SK-MEL-5 (cell line): ENCODE data around the gene LMX1A. TPM values are rescaled to one million over a fixed set of nuclear protein-coding genes. Genes with fewer than 3 reads are reported as not detected.
A peak's percentile ranks its signal among the peaks of the same experiment; 100 is the strongest.

ENCODE experiments used
- DNase-seq: peaks from one replicate; pipeline ENCODE4 v3.0.0-alpha.2; 2016; ENCODE audit warnings: low read depth, low spot score
- in situ Hi-C: cut with HindIII; loops from 2 replicates; pipeline ENCODE4 v1.10.0; 2016; ENCODE audit warnings: low sequenced_read_pairs, high pct_unique_total_duplicates, low pct_unique_long_range_greater_than_20kb
- total RNA-seq: library from RNA; depleted of rRNA; stranded (reverse); fragments of >200 nt; shearing (Covaris generic); gene quantifications from 2 replicates; pipeline ENCODE4 v1.2.3, GENCODE V29; 2014

LMX1A gene
- total RNA-seq, 1 experiment from 2014 or later, result not detected

DNA sequence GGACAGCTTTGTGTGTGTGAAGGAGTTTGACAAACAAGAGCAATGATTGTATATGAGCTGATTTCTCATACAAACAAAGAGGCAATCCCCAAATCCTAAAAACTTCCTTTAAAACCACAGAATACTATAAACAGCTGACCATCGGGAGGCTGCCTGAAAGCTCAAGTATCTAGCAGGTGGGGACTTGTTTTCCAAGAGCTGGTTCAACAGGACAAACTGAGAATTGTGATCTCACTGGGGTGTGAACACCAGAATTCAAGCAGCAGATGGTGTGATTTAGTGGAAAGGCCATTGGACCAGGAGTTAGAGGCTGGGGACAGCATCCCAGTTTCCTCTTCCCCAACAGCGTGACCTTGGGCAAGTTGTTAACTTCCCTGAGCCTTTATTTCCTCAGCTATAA lies 13.9 kb downstream of the LMX1A start:
- no peak for DNase-seq
- in situ Hi-C loops, result no loop called here

DNA sequence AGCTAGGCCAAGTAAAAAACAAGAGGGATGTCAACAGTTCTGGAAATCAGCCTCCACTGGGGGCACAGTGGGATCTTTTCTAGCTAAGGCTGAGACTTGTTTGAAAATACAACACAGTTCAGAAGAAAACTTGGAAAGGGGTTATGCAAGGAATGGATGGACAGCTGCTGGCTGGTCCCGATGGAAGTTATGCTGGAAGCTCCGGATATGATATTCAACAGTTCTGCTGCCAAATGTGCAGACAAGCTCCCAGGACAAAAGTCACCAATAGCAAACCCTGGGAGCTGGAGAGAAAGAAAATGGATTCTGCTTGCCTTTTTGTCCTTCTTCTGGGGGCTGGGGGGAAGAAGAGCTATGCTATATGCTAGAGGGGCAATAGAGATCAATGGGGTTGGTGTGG lies 14.3 kb downstream of the LMX1A start:
- no peak for DNase-seq
- in situ Hi-C loops, result no loop called here

DNA sequence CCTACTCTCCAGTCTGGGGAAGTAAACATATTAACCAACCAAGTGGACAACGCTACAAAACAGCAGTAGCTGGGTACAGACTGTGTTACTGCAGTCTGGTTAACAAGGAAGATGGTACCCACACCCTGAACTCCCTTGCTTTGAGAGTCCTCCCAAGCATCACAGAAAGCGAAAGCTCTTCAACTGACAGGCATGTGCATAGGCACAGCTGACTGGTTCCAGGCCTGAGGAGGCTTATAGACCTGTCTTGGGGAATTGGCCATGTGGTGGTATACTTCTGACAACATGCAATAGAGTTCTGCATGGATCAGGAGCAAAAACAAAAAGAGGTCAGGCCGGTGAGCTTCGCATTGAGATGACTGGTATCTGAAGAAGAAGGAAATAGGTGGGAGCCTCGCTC lies 17.4 kb downstream of the LMX1A start:
- in situ Hi-C loops, result no loop called here
- no peak for DNase-seq

DNA sequence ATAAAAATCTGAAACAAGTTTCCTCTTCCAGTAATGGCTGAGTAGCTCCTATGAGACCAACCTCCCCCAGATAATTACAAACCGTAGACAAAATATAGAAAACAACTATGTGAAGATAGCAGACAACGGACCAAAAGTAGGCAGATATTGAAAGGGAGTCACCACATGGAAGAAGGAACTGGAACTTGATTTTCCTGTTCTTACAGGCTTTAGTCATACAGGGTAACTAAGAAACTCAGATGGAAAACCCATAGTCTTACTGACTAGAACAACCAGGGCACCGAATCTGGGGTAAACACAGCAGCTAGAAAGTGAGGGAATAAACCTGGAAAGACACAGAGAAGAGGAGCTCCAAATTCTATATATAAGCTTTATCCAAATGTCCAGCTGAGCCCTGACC lies 26.0 kb downstream of the LMX1A start:
- DNase-seq, result no peak
- in situ Hi-C loops, result no loop called here

DNA sequence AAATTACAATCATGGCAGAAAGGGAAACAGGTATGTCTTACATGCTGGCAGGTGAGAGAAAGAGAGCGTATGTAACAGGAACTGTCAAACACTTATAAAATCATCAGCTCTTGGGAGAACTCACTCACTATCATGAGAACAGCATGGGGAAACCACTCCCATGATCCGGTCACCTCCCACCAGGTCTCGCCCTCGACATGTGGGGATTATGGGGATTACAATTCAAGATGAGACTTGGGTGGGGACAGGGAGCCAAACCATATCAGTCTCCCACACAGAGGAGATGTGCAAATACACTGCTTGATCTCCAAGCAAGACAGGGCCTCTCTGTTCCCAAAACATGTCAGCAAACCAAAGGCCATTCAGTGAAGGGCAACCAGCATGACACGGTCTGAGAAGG lies 27.4 kb downstream of the LMX1A start:
- in situ Hi-C loops, result no loop called here
- peak; percentile 30 for DNase-seq

DNA sequence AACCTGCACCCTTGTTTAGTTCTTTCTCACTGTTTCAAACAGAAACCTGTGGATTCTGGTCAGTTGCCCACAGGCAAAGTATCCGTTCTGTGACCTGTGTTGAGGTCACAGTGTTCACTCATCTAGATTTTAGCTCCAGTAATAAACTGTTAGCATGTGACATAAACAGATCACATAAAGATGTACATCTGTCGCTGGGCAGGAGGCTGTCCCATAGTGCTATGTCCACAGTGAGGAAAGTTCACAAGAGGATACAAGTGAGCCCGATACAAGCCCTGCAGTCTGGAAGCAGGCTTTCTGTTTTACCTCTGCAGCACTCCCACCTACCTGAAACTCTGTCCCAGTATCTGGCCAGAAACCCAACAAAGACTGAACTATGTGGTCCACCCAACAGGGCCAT lies 28.4 kb downstream of the LMX1A start:
- in situ Hi-C loops, result no loop called here
- DNase-seq, result no peak

DNA sequence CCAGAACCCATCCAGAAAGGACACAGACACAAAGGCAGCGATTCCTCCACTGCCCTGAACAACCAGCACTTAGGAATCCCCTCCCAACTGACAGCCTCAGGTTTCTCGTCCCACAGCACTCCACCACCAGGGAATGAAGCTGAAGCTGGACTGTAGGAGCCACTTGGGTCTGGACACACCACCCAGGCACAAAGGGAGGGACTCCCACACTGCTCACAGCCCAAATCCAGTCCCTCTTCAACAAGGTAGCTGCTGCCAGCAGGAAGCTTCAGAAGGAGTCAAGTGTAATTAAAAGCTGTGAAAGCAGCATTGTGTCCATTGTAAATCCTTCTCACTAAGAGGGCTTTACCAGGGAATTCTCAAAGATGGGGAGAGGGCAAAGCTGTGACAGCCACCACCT lies 29.0 kb downstream of the LMX1A start:
- in situ Hi-C loops, result no loop called here
- no peak for DNase-seq

DNA sequence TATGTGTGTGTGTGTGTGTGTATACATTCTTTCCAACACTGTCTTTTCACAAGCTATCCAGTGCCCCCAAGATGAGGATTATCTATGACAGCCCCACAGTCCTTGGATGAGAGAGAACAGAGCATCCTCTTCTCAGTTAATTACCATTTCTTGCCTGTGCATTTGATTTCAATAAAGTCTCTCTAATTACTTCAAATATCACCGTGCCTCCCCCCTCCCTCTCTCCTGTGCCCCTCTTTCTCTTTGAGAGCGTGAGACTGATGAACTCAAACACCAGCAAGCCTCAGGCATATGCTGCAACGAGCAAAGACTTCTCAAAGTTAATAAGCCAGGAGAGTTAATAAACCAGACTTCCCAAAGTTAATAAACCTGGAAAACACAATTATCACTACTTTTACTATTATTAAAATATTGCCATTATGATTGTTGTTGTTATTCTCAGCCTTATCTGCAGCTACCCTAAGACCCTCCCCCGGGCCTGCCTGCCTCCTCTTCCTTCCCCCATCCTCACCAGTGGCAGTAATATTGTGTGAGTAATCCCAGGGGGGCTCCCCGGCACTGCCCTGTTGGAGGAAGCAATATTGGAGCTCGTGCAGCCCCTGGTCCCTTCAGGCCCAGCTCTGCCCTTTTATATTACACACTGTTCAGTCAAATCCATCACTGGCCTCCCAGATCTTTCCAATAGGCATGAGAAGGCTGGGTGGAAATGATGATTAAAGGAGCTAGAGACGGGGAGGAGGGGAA lies 30.9 kb downstream of the LMX1A start:
- DNase-seq, result no peak
- in situ Hi-C loops, result no loop called here

DNA sequence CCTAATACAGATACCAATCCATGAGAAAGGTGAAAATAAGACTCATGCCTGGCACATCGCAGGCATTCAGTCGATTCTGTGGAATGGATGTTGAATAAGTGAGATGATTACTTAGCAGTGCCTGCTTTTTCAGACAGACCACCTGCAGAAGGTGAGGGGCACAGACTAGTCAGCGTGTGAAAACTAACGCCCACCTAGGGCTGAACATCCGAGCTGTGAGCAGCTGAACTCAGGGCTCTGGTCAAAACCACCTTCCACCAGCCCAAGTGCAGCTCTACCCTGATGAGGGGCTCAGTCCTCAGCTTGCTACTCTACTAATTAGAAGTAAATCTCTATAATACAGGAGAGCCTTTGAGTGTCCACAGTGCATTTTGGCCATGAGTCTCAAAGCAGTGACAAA lies 32.5 kb downstream of the LMX1A start:
- in situ Hi-C loops, result no loop called here
- DNase-seq, result no peak

DNA sequence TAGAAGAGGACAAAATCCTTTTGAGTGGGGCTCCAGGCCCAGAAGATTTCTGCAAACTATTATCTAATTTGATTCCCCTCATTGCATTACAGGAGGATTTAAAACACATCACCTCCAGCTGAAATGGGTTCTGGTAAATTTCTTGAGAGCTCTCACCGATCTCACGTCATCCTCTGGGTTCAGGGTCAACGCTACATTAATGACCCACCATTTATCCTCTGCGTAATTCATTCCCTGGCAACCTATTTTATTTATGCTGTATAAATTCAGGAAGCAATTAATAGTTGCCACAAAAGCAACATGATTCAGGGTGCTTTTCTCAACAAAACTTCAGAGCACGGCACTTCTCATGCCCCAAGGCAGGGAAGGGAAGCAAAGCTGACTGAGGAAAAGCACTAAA lies 38.9 kb downstream of the LMX1A start:
- no peak for DNase-seq
- in situ Hi-C loops, result no loop called here

DNA sequence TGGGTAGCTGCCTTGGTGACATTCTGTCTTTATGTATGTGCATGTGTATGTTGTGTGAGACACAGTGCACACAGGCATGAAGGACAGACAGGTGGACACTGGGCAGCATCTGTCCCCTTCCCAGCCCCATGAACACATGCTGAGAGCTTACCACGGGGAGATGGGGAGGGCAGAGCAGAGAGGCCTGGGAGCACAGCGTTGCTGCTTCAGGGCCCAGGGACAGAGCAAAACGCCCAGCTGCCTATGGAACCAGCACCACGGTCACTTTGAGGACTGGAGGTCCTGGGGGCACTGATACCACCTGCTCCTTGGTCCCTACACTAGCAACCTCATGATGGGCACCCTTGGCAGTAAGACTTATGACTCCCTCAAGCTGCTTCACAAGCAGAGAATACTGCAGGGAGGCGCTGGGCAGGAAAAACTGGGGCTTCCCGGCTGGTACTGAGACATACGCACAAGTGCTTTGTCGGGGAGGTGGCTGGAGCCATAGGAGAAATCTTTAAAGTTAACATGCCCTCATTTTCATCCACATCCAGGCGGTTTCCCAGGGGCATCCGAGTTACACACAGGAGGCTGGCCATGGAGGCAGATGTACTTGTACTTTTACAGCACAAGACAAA lies 40.3 kb downstream of the LMX1A start:
- DNase-seq, result no peak
- in situ Hi-C loops, result no loop called here

DNA sequence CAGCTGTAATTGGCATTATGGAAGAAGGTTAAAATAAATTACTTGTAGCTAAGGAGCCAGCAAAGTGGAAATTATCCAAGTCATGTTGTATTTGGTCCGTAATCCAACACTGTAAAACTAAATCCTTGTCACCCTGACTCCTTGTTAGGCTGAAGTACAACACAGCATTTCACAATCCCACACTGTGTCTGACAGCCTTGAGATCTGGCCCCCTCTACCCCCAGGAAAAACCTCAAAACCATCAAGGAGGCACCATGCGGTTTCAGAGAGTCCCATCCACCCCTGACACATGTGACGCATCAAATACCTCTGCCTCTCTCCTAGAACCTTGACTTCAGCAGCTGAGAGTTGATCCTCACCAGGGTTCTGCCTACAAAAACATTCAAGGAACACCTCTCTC lies 41.0 kb downstream of the LMX1A start:
- no peak for DNase-seq
- in situ Hi-C loops, result no loop called here

DNA sequence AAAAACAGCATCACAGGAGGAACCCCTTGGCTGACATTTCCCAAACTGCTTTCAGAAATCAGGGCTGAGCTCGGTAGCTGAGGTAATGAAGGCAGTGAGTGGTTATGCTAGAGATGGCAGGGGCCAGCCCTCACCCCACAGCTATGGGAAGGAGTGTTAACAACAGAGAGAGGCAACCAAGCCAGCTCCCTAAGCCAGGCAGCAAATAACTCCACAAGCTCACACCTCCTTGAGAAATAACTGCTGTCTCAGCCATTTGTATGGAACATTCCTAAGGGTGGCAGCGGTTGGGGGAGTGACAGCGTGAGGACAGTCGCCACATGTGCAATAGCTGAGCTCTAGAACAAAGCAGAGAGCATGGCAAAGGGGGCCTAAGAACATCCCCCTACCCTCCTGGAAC lies 42.6 kb downstream of the LMX1A start:
- no peak for DNase-seq
- in situ Hi-C loops, result no loop called here

DNA sequence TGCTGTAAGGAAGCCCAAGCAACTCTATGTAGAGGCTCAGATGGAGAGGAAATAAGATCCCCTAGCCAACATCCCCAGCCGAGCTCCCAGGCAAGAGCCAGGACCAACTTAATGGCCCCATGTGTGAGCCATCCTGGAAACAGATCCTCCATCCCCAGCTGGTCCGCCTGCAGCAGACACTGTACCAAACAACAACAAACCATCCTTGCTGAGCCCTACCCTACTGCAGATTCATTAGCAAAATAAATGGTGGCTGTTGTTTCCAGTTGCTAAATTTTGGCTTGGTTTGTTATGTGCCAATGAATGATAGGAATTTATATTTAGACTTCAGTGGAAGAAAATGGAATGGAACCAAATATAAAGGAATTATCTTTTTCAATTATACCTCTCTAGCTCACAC lies 43.9 kb downstream of the LMX1A start:
- in situ Hi-C loops, result no loop called here
- DNase-seq, result no peak

DNA sequence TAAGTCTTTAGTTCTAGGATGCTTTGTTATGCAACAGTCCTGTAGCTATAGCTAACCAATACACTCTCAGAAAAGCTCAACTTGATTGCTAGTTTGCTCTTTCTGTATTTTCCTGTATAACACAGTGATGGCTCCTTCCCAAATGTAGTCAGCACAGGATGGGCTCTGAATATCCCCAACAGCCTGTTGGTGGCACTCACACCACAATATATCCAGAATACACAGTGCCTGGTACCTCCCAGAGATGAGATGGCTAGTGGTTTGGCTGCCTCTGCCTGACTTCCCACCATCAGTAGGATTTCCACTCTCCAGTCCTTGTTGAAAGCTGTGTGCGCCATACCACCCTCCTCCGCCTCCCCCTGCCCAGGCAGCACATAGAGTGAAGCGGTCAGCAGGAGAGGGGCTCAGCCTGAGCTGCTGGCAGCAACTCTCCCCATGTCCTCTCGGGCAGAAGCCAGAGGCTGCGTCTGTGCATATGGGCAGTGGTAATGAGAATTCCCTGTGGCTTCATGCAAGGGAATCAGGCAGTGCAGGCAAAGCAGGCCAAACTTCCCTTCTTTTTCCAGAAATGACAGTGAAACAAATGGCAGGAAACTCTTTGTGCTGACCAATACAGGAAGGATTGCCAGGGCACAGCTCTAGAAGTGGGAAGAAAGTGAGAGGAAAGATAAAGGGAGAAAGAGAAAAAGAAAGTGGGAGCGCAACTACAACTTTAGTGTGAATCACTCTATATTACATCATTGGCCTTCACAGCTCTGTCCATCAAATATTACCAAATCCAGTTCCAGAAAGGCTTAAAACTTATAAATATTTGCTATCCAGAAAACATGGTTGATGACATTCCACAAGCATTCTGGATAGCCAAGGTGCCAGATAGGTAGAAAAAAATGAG lies 49.7 kb downstream of the LMX1A start:
- in situ Hi-C loops, result no loop called here
- peak; percentile 33 for DNase-seq

DNA sequence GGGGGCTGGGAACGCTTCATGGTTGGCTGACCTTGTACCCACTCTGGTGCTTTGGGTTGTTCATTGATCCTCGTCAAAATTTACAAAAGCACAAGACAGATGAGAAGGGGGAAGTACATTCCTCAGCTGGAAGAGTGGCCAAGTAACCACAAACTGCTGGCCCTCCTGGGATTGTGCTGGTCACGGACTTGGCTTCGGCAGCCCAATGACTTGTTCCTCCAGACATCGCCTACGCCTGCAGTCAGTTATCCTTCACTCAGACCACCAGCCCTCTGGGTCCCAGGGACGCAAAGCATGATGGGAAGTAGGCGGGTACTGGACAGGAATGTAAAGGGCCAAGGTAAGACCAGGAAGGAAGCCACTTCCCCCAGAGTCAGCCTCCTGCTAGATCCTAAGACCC lies 53.1 kb downstream of the LMX1A start:
- DNase-seq, result no peak
- in situ Hi-C loops, result no loop called here

DNA sequence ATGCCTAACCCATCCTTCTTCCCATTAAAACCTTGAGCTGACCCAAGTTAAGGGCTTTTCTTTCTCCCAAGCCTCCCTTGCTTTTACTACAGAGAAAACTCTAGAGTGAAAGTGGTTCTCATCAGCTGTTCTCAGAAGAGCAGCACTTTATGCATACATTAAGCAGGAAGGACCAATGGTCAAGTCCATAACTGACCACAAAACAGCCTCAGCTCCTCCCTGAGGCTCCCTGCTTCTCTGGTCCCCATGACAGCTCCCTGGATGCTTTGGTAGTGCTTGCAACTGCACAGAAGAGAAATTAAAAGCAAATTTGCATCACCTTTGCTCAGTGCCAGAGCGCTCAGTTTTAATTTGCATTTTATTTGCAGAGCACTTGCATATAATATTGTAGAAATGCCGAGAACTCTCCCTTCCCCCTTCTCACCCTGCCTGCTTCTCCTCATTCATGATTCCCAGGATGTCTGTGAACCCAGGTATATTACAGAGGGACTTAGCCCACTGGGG lies 56.1 kb downstream of the LMX1A start:
- no peak for DNase-seq
- in situ Hi-C loops, result no loop called here

DNA sequence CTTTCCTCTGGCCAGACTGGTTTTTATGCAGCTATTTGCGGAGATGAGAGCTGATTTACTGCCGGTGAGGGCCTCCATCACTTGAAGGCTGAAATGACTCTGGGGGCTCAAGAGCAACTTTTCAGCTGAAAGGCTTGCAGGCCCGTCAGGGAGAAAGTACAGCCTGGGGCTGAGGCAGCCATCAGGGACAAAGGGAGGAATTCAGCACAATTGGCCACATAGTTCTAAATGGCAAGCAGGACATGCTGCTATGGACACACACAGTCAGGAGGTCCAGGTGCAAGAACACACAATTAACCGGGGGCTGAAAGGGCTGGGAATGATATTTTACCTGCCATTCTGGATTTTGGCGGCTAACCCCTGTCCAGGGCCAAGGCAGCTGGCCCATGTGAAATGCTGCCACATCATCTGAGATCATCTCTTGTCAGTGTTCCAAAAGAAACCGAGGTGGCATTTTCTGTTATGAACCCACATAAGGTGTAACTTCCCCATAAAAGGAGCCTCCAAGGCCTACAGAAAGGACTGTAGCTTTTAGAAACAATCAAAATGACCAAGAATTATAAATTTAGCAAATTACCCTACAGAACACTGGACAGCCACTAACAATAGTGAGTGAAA lies 58.2 kb downstream of the LMX1A start:
- DNase-seq, result no peak
- in situ Hi-C loops, result no loop called here
